Uterus (tissue), 4 donors: ENCODE data around the gene MTMR11. TPM values are rescaled to one million over a fixed set of nuclear protein-coding genes. Genes with fewer than 3 reads are reported as not detected.

Source experiments
- DNase-seq, 2 donors: peaks; one replicate each; pipeline ENCODE4 v3.0.0-alpha.2; 2019 to 2020
- H3K27ac ChIP-seq, 2 donors: fragments of 200-600 bp; sonication (generic); 1 replicate in 1 of 2; 2 replicates in 1 of 2; pipeline ENCODE4 v1.5.1; 2016 to 2018
- H3K27me3 ChIP-seq, 2 donors: fragments of 200-600 bp; sonication (generic); one replicate each; pipeline ENCODE4 v1.5.1; 2018 to 2019; ENCODE audit warnings: control low read depth in 1 of 2
- H3K36me3 ChIP-seq, 2 donors: fragments of 200-600 bp; sonication (generic); one replicate each; pipeline ENCODE4 v1.5.1; 2019; ENCODE audit warnings: control low read depth in 1 of 2
- H3K4me1 ChIP-seq, 2 donors: fragments of 200-600 bp; sonication (generic); one replicate each; pipeline ENCODE4 v1.5.1; 2018 to 2019; ENCODE audit warnings: control low read depth in 1 of 2
- H3K4me3 ChIP-seq, 2 donors: fragments of 200-600 bp; sonication (generic); 1 replicate in 1 of 2; 2 replicates in 1 of 2; pipeline ENCODE4 v1.5.1; 2018 to 2019; ENCODE audit warnings: mild to moderate bottlenecking in 1 of 2
- H3K9me3 ChIP-seq, 2 donors: fragments of 200-600 bp; sonication (generic); one replicate each; pipeline ENCODE4 v1.5.1; 2019; ENCODE audit warnings: control low read depth in 1 of 2
- POLR2A ChIP-seq, 2 donors: fragments of 450-650 bp; IDR thresholded peaks; one replicate each; pipeline ENCODE4 v1.6.1; 2016; ENCODE audit warnings: antibody characterized with exemption in 2 of 2, mild to moderate bottlenecking in 1 of 2, moderate library complexity in 1 of 2
- intact Hi-C: fragments of 100-400 bp; cut with DNase I; formaldehyde crosslinking; loops from one replicate; pipeline ENCODE4 v1.15.1; 2023; ENCODE audit warnings: low total_unique reads
- total RNA-seq, 4 donors: library from RNA; depleted of rRNA in 3 of 4; stranded (reverse); fragments of >200 nt in 3 of 4; gene quantifications; one replicate each; pipeline versions ENCODE4 v1.1.0 to v1.2.4, GENCODE V29; 2014 to 2023
- TF ChIP-seq, protein P1 (sequence below), 4 experiments: fragments of 200-600 bp in 2 of 4; fragments of 450-650 bp in 2 of 4; sonication (generic) in 2 of 4; IDR thresholded peaks; one replicate each; pipeline ENCODE4 v1.5.1; 2016 to 2019; ENCODE audit warnings: antibody characterized with exemption in 4 of 4, mild to moderate bottlenecking in 2 of 4, moderate library complexity in 1 of 4
- donor health status: DM: yes; HTN: yes; CAD: no.

MTMR11 gene, protein sequence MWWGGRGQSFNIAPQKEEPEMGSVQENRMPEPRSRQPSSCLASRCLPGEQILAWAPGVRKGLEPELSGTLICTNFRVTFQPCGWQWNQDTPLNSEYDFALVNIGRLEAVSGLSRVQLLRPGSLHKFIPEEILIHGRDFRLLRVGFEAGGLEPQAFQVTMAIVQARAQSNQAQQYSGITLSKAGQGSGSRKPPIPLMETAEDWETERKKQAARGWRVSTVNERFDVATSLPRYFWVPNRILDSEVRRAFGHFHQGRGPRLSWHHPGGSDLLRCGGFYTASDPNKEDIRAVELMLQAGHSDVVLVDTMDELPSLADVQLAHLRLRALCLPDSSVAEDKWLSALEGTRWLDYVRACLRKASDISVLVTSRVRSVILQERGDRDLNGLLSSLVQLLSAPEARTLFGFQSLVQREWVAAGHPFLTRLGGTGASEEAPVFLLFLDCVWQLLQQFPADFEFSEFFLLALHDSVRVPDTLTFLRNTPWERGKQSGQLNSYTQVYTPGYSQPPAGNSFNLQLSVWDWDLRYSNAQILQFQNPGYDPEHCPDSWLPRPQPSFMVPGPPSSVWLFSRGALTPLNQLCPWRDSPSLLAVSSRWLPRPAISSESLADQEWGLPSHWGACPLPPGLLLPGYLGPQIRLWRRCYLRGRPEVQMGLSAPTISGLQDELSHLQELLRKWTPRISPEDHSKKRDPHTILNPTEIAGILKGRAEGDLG
- total RNA-seq = 10 to 100 TPM in 3 of 4 donors, 1 to 10 TPM in 1; 6.4 to 48.2 (median 32.1) TPM

DNA sequence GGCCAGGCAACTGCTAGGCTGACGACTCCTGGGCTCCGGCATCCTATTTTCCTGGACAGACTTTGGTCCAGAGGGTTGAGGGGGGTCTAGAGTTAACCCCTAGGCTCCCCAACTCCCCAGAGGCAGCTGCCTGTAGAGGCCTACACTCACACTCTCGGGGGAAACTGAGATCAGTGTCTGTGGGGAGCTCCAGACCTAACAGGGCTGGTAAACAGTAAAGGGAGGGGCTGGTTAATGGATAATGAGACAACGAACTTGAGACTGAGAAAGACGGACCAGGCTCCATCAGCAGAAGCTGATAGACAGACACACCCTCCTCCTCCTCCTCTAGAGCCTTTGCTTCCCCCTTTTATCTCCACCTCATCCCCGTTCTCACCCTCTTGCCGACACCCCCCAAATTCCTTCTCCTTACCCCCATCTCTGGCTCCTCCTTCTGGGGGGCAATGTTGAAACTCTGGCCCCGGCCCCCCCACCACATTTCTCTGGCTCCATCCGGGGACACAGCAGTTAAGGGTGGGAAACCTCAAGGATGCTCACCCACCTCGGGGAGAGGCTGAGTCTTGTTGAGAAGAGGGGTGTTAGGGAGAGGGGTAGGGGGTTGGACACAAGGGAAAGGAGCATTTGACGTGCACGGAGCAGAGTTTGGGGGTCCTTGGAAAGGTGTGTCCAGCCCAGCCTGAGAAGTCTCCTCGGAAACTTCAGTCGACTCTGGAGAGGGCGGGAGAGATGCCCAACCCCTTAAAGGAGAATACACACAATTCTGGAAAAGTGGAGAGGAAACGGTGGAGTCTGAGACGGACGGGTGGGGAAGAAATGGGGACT, at the start of gene MTMR11:
TSS of gene MTMR11 (minus strand) at position 710 of the 822 bp plus-strand sequence. CDS start at position 478, 232 bp downstream.
- H3K36me3 ChIP-seq = no peaks in the 10 kb centered on the region
- DNase-seq = peak; percentile 41 to 67
- H3K27ac ChIP-seq = peak within 1 kb of the TSS; percentile 88 to 90
- peak within 1 kb of the TSS; percentile 66 to 73 for H3K4me3 ChIP-seq
- peaks cover 0 to 10% of the 10 kb centered on the region in 2 donors for H3K4me1 ChIP-seq
- H3K9me3 ChIP-seq = no peaks in the 10 kb centered on the region
- TF ChIP-seq, protein P1, sequence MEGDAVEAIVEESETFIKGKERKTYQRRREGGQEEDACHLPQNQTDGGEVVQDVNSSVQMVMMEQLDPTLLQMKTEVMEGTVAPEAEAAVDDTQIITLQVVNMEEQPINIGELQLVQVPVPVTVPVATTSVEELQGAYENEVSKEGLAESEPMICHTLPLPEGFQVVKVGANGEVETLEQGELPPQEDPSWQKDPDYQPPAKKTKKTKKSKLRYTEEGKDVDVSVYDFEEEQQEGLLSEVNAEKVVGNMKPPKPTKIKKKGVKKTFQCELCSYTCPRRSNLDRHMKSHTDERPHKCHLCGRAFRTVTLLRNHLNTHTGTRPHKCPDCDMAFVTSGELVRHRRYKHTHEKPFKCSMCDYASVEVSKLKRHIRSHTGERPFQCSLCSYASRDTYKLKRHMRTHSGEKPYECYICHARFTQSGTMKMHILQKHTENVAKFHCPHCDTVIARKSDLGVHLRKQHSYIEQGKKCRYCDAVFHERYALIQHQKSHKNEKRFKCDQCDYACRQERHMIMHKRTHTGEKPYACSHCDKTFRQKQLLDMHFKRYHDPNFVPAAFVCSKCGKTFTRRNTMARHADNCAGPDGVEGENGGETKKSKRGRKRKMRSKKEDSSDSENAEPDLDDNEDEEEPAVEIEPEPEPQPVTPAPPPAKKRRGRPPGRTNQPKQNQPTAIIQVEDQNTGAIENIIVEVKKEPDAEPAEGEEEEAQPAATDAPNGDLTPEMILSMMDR (IDR thresholded peaks at IDR 0.05) = no peak
- no peak for TF ChIP-seq POLR2A (IDR thresholded peaks at IDR 0.05)
- no peaks in the 10 kb centered on the region for H3K27me3 ChIP-seq
- intact Hi-C loops = no loop called here

- no peak for DNase-seq
- H3K36me3 ChIP-seq = no peaks in the 10 kb centered on the region
- TF ChIP-seq, protein P1 (IDR thresholded peaks at IDR 0.05) = no peak
- no peak for TF ChIP-seq POLR2A (IDR thresholded peaks at IDR 0.05)
- intact Hi-C loops = no loop called here
- no peaks in the 10 kb centered on the region for H3K9me3 ChIP-seq
- peaks cover 0 to 8% of the 10 kb centered on the region in 2 donors for H3K4me1 ChIP-seq
- H3K27me3 ChIP-seq = no peaks in the 10 kb centered on the region
- H3K27ac ChIP-seq = no peak overlapping the region
- no peak overlapping the region for H3K4me3 ChIP-seq
These were observed 43.4 kb upstream of the MTMR11 start for GRCh38 chr1:149979972-149980540.

- no peak overlapping the region for H3K27ac ChIP-seq
- no peak for DNase-seq
- no peak for TF ChIP-seq POLR2A (IDR thresholded peaks at IDR 0.05)
- TF ChIP-seq, protein P1 (IDR thresholded peaks at IDR 0.05) = no peak
These were observed 42.7 kb upstream of the MTMR11 start for GRCh38 chr1:149979245-149979971.

DNA sequence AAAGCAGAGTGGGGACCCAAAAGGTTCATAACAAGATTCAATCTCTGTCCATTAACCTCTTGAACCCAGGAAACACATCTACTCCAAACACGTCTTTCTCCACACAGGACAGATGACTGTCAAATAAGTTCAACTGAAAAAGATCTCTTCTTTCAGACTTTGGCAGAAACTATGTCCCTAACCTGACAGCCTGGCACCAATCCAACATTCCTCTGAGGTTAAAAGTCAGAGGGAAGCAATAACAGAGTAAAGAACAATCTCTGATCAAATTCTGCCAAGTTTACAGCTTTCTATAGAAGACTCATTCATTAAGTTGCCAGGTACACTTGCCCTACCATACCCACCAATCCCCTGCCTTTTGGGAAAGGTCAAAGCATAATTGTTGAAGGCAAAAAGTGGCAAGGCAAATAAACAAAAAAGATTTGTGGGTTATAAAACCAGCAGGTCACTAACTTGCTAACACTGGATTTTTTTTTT, 41.9 kb upstream of the MTMR11 start:
- no peaks in the 10 kb centered on the region for H3K9me3 ChIP-seq
- H3K4me1 ChIP-seq = peaks cover 0 to 8% of the 10 kb centered on the region in 2 donors
- no peak for TF ChIP-seq POLR2A (IDR thresholded peaks at IDR 0.05)
- TF ChIP-seq, protein P1 (IDR thresholded peaks at IDR 0.05) = no peak
- H3K4me3 ChIP-seq = no peak overlapping the region
- H3K36me3 ChIP-seq = no peaks in the 10 kb centered on the region
- no peaks in the 10 kb centered on the region for H3K27me3 ChIP-seq
- no peak overlapping the region for H3K27ac ChIP-seq
- no peak for DNase-seq
- intact Hi-C loops = no loop called here

More at GRCh38 chr1:149979245-149979971, 42.7 kb upstream of the MTMR11 start:
- Histone ChIP-seq H3K27me3 (no peaks in the 10 kb centered on the region), H3K9me3 (no peaks in the 10 kb centered on the region), H3K36me3 (no peaks in the 10 kb centered on the region), H3K4me1 (peaks cover 0 to 8% of the 10 kb centered on the region in 2 donors), H3K4me3 (no peak overlapping the region)
- intact Hi-C loops = no loop called here
